ENCODE results near the gene ANKDD1B.
"Not testable (repeated sequence)": the region's sequence is repeated elsewhere in the genome, so short reads cannot be mapped to it uniquely, and the experiment has no call there.

Gene ANKDD1B

DNA sequence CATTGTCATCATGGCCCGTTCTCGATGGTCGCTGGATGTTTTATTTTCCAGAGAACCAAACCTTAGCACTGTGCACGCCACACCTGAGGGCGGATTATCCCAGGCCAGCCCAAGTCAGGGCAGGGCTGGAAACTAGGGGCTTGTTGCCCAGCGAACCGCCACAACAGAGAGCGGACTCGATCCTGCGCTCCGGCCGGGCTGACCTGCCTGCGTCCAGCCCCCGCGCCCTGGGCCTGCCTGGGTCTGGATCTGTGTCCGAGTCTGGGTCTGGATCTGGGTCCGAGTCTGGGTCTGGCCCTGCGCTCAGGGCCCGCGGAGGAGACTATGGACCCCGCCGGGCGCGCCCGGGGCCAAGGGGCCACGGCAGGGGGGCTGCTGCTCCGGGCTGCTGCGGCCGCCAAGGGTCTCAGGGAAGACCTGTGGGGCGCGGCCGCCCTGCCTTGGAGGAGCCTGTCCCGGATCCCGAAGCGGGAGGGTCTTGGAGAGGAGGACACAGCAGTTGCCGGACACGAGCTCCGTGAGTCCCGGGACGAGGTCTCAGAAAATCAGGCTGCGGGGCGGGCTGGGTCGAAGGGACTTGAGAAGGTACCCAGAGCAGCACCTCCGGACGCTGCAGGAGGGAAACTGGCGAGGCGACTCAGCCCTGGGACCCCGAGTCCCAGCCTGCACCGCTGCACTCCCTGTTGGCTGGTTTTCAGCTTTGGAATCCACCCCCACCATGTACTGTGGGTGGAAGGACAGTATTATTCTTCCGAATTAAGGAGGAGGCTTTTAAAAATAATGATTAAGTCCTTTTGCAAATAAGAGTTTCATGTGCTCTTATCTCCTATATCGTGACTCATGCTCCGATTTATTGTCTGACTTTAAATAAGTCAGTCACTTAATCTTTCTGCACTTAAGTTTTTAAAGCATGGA is at the start of gene ANKDD1B:
Gene ANKDD1B (plus strand): TSS at position 143 of the 915 bp plus-strand sequence. CDS start 182 bp downstream, at position 325.
- no peak for FAIRE-seq

DNA sequence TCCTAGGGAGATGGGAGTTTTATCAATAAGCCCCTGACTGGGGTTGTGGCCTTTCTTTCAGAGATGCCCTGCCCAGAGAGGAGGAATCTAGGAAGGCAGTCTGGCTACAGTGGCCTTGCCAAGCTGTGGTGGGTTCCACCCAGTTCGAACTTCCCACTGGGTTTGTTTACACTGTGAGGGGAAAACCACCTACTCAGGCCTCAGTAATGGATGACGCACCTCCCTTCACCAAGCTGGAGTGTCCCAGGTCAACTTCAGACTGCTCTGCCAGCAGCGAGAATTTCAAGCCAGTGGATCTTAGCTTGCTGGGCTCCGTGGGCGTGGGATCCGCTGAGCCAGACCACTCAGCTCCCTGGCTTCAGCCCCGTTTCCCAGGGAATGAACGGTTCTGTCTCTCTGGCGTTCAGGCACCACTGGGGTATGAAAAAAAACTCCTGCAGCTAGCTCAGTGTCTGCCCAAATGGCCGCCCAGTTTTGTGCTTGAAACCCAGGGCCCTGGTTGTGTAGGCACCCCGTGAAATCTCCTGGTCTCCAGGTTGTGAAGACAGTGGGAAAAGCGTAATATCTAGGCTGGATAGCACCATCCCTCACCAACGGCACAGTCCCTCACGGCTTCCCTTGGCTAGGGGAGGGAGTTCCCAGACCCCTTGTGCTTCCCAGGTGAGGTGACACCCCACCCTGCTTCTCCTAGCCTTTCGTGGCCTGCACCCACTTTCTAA is 45.1 kb upstream of the ANKDD1B start:
- FAIRE-seq, result not testable (repeated sequence)

DNA sequence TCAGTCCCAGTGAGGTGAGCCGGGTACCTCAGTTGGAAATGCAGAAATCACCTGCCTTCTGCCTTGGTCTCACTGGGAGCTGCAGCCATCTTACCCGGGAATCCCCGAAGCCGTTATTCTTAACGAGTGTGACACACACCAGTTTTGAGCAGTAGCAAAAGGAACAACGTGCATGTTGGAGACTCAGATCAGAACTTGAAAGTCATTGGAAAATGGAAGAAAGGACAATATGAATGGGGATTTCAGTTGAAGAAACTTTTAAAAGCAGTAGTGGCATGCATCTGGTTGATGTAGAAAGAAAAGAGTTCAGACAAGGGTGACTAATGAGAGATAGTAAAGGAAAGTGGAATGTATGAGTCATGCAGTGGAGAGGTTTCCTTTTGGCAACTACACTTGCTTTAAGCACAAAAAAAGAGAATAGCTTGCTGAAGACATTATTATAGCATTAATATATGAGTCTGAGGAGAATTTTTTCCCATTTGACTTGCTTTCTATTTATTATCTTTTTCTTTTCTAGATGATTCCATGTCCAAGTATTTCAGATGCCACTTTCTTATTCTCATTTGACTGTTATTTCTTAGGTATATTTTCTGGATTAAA is 44.4 kb upstream of the ANKDD1B start:
- FAIRE-seq, result peak; percentile 82

DNA sequence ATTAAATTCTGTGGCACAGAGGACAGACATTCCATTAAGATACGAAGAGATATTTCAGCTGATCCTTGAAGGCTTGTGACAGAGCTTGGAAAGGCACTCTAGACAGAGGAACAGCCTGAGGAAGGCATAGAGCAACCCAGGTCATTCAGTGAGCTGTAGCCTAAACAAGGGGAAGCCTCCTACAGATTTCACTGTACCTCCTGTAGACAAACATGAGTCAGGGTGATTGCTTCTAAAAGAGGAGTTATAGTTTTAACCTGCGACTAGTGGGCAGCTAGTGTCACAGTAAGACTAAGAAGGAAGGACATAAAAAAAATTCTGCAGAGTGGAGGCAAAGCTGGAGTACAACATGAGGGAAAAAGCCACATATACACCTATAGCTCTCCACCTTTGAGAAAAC is 43.5 kb upstream of the ANKDD1B start:
- no peak for FAIRE-seq

DNA sequence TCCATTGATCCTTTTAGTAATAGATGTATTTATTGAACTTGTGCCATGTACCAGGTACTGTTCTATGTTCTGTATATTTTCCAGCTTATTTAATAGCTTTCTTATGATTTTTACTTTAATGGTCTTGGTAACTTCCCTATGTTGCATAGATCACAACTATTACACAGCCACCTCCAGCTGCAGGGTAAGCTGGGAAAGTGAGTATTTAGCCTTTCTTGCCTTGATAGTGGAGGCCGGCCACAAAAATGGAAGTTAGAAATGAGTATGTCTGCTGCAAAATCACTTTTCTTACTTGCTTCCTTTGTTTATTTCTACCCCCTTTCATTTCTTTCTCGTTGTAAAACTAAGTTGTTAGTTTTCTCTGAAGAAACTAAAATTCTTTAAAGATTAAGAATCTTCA is 43.1 kb upstream of the ANKDD1B start:
- no peak for FAIRE-seq

DNA sequence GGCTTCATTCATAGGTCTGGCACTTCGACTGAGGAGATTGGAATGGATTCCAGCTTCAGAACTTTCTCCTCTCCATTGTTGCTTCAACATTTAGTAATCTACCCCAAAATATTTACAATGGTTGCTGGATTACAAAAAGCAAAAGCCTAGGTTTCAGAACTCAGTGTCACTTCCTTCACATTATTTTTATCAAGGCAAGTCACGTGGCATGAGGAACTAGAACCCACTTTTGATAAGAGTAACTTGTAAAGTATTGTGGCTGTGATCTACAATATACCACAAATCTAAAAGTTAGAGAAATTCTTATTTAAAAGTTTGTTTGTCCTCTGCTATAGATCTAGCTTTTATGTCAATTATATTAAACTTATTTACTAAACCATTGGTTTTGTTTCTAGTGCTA is 39.7 kb upstream of the ANKDD1B start:
- FAIRE-seq, result no peak

DNA sequence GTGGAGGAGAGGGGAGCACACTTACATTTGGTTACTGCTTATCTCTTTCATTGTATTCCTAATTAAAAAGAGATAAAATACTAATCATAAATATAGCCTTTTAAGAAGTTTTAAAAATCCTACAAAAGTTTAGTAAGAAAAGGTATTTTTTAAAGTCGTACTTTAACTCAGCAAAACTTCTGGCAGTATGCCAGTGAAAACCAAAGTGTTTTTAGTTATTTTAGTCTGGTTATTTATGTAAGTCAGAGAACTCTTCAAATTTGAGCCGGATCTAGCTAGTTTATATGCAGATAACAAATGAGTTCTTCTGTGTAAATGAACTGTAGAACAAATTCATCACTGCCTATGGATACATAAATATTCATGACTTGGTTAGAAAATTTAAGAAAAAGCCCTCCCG is 36.5 kb upstream of the ANKDD1B start:
- no peak for FAIRE-seq

DNA sequence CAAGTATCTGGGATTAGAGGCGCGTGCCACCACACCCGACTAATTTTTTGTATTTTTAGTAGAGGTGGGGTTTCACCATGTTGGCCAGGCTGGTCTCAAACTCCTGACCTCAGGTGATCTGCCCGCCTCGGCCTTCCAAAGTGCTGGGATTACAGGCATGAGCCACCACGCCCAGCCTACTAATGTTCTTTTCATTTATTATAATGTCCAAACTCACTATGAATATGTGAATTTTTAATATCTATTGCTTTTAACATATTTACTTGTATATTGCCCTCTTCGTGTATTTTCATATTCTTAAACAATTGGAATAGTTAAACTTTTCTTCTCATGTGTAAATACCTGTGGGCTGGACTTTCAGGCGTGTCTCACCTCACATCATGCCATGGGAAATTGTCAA is 33.0 kb upstream of the ANKDD1B start:
- not testable (repeated sequence) for FAIRE-seq

DNA sequence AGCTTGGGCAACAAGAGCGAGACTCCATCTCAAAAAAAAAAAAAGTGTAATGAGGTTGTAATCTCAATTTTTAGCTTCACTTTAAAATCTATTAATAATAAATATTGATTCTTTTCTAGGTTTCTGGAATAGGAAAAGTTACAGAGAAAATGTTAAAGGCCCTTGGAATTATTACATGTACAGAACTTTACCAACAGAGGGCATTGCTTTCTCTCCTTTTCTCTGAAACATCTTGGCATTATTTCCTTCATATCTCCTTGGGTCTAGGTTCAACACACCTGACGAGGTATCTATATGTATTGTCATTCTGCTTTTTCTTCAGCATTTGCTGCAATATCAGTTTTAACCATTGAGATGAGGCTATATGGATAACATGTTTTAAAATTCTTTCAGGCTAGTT is 26.6 kb upstream of the ANKDD1B start:
- no peak for FAIRE-seq

DNA sequence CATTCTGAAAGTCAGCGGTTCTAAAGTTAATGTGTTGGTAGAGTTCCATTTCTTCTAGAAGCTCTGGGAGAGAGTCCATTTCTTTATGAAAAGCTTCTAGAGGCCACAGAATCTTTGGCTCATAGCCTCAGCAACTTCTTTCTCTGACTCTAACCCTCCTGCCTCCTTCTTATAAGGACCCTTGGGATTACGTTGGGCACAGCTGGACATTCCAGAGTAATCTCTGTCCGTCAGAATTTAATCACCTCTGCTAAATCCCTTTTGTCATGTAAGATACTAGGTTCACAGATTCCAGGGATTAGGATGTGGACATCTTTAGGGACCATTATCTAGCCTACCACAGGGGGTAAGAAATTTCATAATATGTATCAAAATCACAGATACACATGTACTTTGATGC is 22.6 kb upstream of the ANKDD1B start:
- FAIRE-seq, result no peak

DNA sequence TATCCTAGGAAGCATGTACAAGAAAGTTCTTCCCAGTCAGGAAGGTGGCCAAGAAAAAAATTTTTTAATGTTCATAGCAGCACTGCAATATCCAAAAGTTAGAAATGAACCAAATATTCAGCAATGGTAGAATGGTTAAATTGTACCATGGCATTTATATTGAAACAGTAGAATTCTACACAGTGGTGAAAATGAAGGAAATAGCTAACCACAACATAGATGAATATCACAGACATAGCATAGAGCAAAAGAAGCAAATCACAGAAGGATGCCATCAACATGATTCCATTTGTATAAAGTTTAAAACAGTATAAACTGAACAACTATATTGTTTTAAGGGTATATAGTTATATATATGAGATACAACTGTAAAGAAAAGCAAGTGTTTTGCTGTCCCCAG is 10.7 kb upstream of the ANKDD1B start:
- FAIRE-seq, result no peak

DNA sequence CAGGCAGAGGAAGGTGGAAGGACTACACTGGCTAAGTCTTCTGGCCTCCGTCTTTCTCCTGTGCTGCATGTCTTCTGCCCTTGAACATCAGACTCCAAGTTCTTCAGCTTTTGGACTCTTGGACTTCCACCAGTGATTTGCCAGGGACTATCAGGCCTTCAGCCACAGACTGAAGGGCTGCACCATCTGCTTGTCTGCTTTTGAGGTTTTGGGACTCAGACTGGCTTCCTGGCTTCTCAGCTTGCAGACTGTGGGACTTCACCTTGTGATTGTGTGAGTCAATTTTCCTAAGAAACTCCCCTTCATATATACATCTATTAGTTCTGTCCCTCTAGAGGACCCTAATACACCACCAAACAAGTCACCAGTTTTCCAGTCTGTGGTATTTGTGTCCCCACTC is 9.7 kb upstream of the ANKDD1B start:
- FAIRE-seq, result no peak

DNA sequence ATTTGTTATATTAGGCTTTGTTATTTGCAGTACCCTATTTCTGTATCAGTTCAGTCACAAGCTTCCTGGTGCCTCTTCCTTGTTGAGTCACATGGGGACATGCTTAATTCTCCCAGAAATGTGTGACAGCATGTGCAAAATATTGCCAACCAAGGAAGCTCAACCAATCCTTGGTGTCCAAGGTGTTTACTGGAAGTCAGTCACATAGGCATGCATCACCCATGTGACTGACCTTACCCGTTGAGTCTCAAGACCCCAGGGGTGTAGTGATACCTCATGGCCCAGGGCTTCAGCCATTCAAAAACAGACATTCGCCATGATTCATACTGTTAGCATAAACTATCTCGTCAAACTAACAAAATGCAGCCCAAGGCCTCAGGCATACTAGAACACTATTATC is 9.3 kb upstream of the ANKDD1B start:
- FAIRE-seq, result no peak

DNA sequence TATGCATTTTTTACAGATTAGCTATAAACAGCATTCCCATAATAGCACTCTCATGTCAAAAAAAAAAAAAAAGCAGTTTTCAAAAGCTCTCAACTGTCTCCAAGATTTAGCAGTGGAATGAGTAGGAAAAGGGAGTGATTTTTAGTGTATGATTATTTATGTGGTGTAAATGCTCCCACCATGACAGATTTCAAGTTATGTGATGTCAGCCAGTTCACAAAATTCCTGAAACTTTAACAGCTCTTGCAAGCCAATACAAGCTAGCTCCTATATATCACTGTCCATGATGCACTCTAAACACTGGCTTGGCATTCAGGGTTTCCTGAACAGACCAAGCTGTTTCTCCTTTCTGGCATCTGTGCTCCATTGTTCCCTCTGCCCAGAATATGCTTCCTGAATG is 7.9 kb upstream of the ANKDD1B start:
- FAIRE-seq, result no peak

DNA sequence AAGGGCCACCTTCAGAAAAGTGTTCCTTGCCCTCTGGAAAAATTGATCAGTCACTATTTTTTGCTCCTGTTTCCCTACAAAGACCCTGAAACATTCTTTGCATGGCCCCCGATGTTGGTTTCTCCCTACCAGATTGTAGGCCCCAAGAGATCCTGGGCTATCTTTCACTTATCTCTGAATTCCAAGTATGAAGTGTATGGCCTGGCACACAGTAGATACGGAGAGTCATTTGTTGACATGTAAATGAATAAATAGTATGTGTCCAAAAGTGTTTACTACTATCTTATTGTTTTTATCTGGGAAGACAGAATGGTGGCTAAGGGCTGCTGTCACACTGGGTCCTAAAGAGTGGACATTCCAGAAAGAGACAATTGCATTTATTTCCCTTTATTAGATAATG is 7.4 kb upstream of the ANKDD1B start:
- no peak for FAIRE-seq

DNA sequence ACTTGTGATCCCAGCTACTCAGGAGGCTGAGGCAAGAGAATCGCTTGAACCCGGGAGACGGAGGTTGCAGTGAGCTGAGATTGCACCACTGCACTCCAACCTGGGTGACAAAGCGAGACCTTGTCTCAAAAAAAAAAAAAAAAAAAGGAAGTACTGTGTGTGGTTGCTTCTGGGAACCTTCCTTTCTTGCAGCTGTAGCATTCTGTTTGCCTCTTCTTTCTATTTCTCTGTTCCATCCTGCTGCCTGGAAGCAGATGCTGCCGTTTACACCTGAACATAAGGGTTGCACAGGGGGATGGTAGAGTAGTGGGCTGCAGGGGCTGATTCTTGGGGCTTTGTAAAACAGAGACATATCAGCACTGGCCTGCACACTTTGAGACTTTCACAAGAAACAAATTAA is 3.9 kb upstream of the ANKDD1B start:
- not testable (repeated sequence) for FAIRE-seq

DNA sequence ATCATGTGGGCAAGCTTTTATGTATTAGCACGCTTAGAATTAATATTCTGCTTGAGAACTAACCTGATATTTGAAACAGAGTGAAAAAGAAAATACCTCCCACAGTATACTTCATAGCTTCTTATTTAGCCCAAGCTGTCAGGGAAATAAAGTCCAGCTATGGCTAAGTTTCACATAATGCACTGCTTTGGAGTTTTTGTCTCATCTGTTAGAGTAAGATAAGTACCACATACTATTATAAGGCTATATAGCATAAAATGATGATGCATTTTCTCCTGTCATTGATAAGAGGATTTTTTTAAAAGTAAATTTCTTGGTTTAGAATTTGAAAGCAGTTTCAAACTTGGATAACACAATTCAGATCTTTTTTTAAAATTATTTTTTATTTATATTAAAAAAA is 2.4 kb upstream of the ANKDD1B start:
- no peak for FAIRE-seq

DNA sequence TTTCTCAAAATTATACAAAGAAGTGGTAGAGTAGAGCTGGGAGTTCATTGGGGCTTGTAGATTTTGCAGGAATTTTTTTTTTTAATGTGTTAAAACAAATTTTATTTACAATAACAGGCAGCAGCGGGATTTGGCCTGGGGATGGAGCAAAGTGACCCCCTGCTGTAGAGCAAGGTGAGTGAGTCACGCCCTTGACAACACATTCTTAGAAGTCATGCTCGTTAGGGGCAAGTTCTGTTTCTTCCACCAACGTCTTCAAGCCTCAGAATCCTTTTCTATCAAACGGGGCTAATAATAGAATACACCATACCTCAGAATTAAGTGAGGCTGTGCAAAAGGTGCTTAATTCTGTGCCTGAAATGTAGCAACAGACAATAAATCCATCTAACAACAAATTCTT is 1.1 kb upstream of the ANKDD1B start:
- FAIRE-seq, result no peak

DNA sequence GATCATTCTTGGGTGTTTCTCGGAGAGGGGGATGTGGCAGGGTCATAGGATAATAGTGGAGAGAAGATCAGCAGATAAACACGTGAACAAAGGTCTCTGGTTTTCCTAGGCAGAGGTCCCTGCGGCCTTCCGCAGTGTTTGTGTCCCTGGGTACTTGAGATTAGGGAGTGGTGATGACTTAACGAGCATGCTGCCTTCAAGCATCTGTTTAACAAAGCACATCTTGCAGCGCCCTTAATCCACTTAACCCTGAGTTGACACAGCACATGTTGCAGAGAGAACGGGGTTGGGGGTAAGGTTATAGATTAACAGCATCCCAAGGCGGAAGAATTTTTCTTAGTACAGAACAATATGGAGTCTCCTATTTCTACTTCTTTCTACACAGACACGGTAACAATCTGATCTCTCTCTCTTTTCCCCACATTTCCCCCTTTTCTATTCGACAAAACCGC is 368 bp upstream of the ANKDD1B start:
- peak; percentile 48 for FAIRE-seq

DNA sequence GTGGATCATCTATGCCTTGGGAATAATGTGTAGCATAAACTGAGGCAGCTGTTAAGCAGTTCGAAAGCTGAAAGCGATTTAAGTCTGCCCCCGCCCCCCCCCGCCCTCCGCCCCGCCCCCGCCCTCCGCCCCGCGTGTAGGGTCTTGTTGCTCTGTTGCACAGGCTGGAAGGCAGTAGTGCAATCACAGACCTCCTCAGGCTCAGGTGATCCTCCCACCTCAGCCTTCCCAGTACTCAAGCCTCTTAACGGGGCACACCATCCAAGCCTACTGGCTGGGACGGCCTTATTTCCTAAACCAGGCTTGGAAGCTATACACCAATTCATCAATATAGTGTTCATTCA is 945 bp downstream of the ANKDD1B start:
- no peak for FAIRE-seq

DNA sequence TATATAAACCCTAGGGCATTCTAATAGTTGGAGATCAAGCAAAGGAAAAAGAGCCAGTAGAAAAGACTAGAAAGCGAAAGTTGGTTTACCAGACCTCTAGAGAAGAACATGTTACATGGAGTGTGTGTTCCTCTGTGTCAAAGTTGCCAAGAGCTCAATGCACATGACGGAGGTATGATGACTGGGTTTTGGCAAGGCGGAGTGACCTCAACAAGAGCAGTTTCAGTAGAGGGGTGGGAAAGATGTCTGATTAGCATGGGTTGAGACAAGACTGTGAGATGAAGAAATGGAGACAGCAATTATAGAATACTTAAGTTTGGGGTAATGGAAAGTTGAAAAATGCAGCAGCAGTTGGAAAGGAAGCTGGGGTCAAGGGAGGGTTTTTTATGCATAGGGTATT is 1.6 kb downstream of the ANKDD1B start:
- FAIRE-seq, result no peak

DNA sequence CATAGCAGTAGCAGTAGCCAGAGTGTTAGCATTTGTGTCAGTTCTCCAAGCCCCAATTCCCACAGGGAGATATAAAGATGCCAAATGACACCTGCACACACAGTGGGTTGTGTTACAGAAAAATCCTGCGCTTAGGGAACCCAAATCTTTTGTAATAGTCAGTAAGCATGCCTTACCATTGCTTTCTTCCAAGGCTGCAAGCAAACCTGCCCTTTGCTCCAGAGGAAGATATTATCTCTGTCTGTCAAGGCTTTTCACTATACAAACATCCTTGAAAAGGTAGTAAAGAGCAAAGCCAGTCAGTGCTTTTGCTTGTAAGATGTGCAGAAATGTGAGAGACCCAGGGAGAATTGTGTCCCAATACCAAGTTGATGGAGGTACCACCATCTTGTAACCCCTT is 2.9 kb downstream of the ANKDD1B start:
- no peak for FAIRE-seq

DNA sequence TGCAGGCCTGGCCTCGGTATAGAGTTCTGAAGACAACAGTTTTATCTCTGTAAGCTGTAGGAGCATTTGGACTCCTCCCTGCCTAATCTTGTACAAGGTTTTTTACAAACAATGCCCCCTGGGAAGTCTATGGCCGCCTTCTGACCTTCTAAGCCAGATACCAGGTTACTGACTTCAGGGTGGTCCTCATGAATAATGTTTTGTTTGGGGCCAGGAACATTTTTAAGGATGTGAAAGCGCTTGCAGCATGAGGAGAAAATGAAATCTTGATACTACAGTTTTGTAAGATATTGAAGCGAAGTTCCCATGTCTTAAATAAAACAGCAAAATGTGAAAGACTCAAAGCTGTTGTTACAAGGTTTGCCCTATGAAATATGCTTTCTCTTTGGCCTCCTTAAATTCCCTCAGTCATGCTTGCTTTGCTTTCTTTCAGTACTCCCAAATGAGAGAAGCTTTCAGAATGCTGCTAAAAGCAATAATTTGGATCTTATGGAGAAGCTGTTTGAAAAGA is 5.2 kb downstream of the ANKDD1B start:
- FAIRE-seq, result no peak
